Astrocyte (in vitro differentiated cells and primary cell): ENCODE measurements around the gene TPM2. TPM values are rescaled to one million over a fixed set of nuclear protein-coding genes. Genes with fewer than 3 reads are reported as not detected.

Experiments
- DNase-seq: peaks from one replicate; pipeline ENCODE4 v3.0.0-alpha.2; 2010; ENCODE audit warnings: low read depth
- FAIRE-seq: peaks from 2 replicates; lab custom pipeline; 2011; peaks lifted over from hg19 to GRCh38; lab: Jason Lieb, UNC
- H2AFZ ChIP-seq: 2 replicates; pipeline ENCODE4 v1.6.0; 2012; ENCODE audit warnings: low read depth, low read length, inconsistent platforms
- H3K27ac ChIP-seq: 2 replicates; pipeline ENCODE4 v1.5.1; 2011; ENCODE audit warnings: low read depth, low read length, inconsistent platforms
- H3K27me3 ChIP-seq: 2 replicates; pipeline ENCODE4 v1.6.0; 2011; ENCODE audit warnings: low read length, inconsistent platforms; ENCODE audit not compliant: insufficient read depth
- H3K36me3 ChIP-seq: 2 replicates; pipeline ENCODE4 v1.5.1; 2011; ENCODE audit warnings: low read length, inconsistent platforms; ENCODE audit not compliant: insufficient read depth
- H3K4me1 ChIP-seq: 2 replicates; pipeline ENCODE4 v1.5.1; 2011; ENCODE audit warnings: low read length, inconsistent platforms; ENCODE audit not compliant: insufficient read depth
- H3K4me2 ChIP-seq: 2 replicates; pipeline ENCODE4 v1.6.0; 2012; ENCODE audit warnings: low read length, inconsistent platforms
- H3K4me3 ChIP-seq: 2 replicates; pipeline ENCODE4 v1.5.1; 2011; ENCODE audit warnings: low read depth, mild to moderate bottlenecking, low read length, inconsistent platforms; ENCODE audit not compliant: insufficient read depth
- H3K79me2 ChIP-seq: 2 replicates; pipeline ENCODE4 v1.6.0; 2012; ENCODE audit warnings: mild to moderate bottlenecking, low read length, inconsistent platforms; ENCODE audit not compliant: insufficient read depth
- H3K9ac ChIP-seq: 2 replicates; pipeline ENCODE4 v1.6.0; 2012; ENCODE audit warnings: mild to moderate bottlenecking, low read length, inconsistent platforms
- H3K9me3 ChIP-seq: 2 replicates; pipeline ENCODE4 v1.5.1; 2012; ENCODE audit warnings: low read depth, mild to moderate bottlenecking, low read length, inconsistent platforms; ENCODE audit not compliant: insufficient read depth
- H4K20me1 ChIP-seq: 2 replicates; pipeline ENCODE4 v1.6.0; 2012; ENCODE audit warnings: low read length, inconsistent platforms; ENCODE audit not compliant: insufficient read depth
- H3K27ac Mint-ChIP-seq: one replicate; pipeline ENCODE4 v1.8.0; 2021; ENCODE audit warnings: mild to moderate bottlenecking, mixed read lengths; ENCODE audit not compliant: unreplicated experiment
- H3K27me3 Mint-ChIP-seq: one replicate; pipeline ENCODE4 v1.8.0; 2021; ENCODE audit warnings: low read depth, mixed read lengths; ENCODE audit not compliant: unreplicated experiment
- H3K36me3 Mint-ChIP-seq: one replicate; pipeline ENCODE4 v1.8.0; 2021; ENCODE audit warnings: low read depth, mixed read lengths; ENCODE audit not compliant: unreplicated experiment
- H3K4me1 Mint-ChIP-seq: one replicate; pipeline ENCODE4 v1.8.0; 2021; ENCODE audit warnings: low read depth, mixed read lengths; ENCODE audit not compliant: unreplicated experiment
- H3K4me3 Mint-ChIP-seq: one replicate; pipeline ENCODE4 v1.8.0; 2021; ENCODE audit warnings: mild to moderate bottlenecking, moderate library complexity, mixed read lengths; ENCODE audit not compliant: unreplicated experiment
- H3K9me3 Mint-ChIP-seq: one replicate; pipeline ENCODE4 v1.8.0; 2021; ENCODE audit warnings: mild to moderate bottlenecking, mixed read lengths; ENCODE audit not compliant: unreplicated experiment
- CTCF ChIP-seq: IDR thresholded peaks from 2 replicates; pipeline ENCODE4 v1.5.1; 2011; ENCODE audit warnings: low read depth, mild to moderate bottlenecking, inconsistent platforms, low read length, moderate library complexity; ENCODE audit not compliant: insufficient read depth
- EZH2 ChIP-seq: IDR thresholded peaks from 2 replicates; pipeline ENCODE4 v1.6.1; 2012; ENCODE audit warnings: mild to moderate bottlenecking, low read length, inconsistent platforms; ENCODE audit not compliant: insufficient read depth
- total RNA-seq: library from RNA; stranded (reverse); gene quantifications from 2 replicates; pipeline ENCODE4 v1.2.1, GENCODE V29; 2021

Gene TPM2
- total RNA-seq, 1 donor from 2014 or later: 2,001 TPM

- peaks cover 8% of the 10 kb centered on the region for H4K20me1 ChIP-seq
- TF ChIP-seq CTCF (no peak), EZH2 (no peak)
These were observed 32.1 kb downstream of the TPM2 start, which contains the start of gene RMRP for GRCh38 chr9:35657546-35658136. RMRP (minus strand) TSS chr9:35658019.

GRCh38 chr9:35656831-35657545 is 32.7 kb downstream of the TPM2 start:
- DNase-seq: peak; percentile 47
- H3K9me3 ChIP-seq: no peaks in the 10 kb centered on the region

More at GRCh38 chr9:35657546-35658136, 32.1 kb downstream of the TPM2 start, which contains the start of gene RMRP:
- no peaks in the 10 kb centered on the region for H3K9me3 Mint-ChIP-seq
- H3K79me2 ChIP-seq: peaks cover 11% of the 10 kb centered on the region
- no peaks in the 10 kb centered on the region for H3K27me3 Mint-ChIP-seq
- H3K27ac ChIP-seq: peak within 1 kb of the TSS; percentile 100
- H3K27me3 ChIP-seq: no peaks in the 10 kb centered on the region
- H3K4me2 ChIP-seq: peak within 1 kb of the TSS; percentile 86
- no peaks in the 10 kb centered on the region for H3K36me3 Mint-ChIP-seq
- H3K4me1 ChIP-seq: peaks cover 15% of the 10 kb centered on the region
- H3K4me1 Mint-ChIP-seq: peaks cover 12% of the 10 kb centered on the region
- peak within 1 kb of the TSS; percentile 87 for H3K4me3 Mint-ChIP-seq
- peak within 1 kb of the TSS; percentile 92 for H2AFZ ChIP-seq
- H3K36me3 ChIP-seq: peaks cover 6% of the 10 kb centered on the region
- H3K4me3 ChIP-seq: peak within 1 kb of the TSS; percentile 78
- H3K9me3 ChIP-seq: no peaks in the 10 kb centered on the region
- H3K27ac Mint-ChIP-seq: peak within 1 kb of the TSS; percentile 75
- FAIRE-seq: no peak
- DNase-seq: peak; percentile 99
- peak within 1 kb of the TSS; percentile 92 for H3K9ac ChIP-seq

More at GRCh38 chr9:35656831-35657545, 32.7 kb downstream of the TPM2 start:
- peak overlapping the region; percentile 14 for H3K4me3 Mint-ChIP-seq
- peak overlapping the region; percentile 58 for H2AFZ ChIP-seq
- H3K4me2 ChIP-seq: peak overlapping the region; percentile 86
- H3K9ac ChIP-seq: peak overlapping the region; percentile 68
- H3K36me3 Mint-ChIP-seq: no peaks in the 10 kb centered on the region
- TF ChIP-seq EZH2 (no peak), CTCF (no peak)
- FAIRE-seq: no peak
- peak overlapping the region; percentile 72 for H3K27ac Mint-ChIP-seq
- H3K4me3 ChIP-seq: peak overlapping the region; percentile 31
- H4K20me1 ChIP-seq: peaks cover 8% of the 10 kb centered on the region
- H3K4me1 Mint-ChIP-seq: peaks cover 11% of the 10 kb centered on the region
- H3K9me3 Mint-ChIP-seq: no peaks in the 10 kb centered on the region
- H3K4me1 ChIP-seq: peaks cover 15% of the 10 kb centered on the region
- H3K36me3 ChIP-seq: peaks cover 4% of the 10 kb centered on the region
- H3K27me3 Mint-ChIP-seq: no peaks in the 10 kb centered on the region
- peaks cover 11% of the 10 kb centered on the region for H3K79me2 ChIP-seq
- peak overlapping the region; percentile 59 for H3K27ac ChIP-seq
- no peaks in the 10 kb centered on the region for H3K27me3 ChIP-seq
